Suprapubic skin (tissue), 4 donors: ENCODE data around the gene PHRF1. TPM values are rescaled to one million over a fixed set of nuclear protein-coding genes. Genes with fewer than 3 reads are reported as not detected.

Experiments used
- DNase-seq, 2 donors: peaks; one replicate each; pipeline ENCODE4 v3.0.0-alpha.2; 2019; ENCODE audit warnings: low spot score in 2 of 2
- H3K27ac ChIP-seq: fragments of 200-600 bp; sonication (generic); one replicate; pipeline ENCODE4 v1.5.1; 2019
- H3K27me3 ChIP-seq: fragments of 200-600 bp; sonication (generic); one replicate; pipeline ENCODE4 v1.5.1; 2019
- H3K36me3 ChIP-seq: fragments of 200-600 bp; sonication (generic); one replicate; pipeline ENCODE4 v1.5.1; 2019
- H3K4me1 ChIP-seq: fragments of 200-600 bp; sonication (generic); one replicate; pipeline ENCODE4 v1.5.1; 2019
- H3K4me3 ChIP-seq: fragments of 200-600 bp; sonication (generic); one replicate; pipeline ENCODE4 v1.5.1; 2019; ENCODE audit warnings: mild to moderate bottlenecking
- H3K9me3 ChIP-seq: fragments of 200-600 bp; sonication (generic); one replicate; pipeline ENCODE4 v1.5.1; 2019
- CTCF ChIP-seq, 2 donors: fragments of 200-600 bp in 1 of 2; fragments of 450-650 bp in 1 of 2; sonication (generic) in 1 of 2; IDR thresholded peaks; one replicate each; pipeline ENCODE4 v1.5.1; 2016 to 2019; ENCODE audit warnings: antibody characterized with exemption in 2 of 2, mild to moderate bottlenecking in 1 of 2, moderate library complexity in 1 of 2
- EP300 ChIP-seq: sonication (generic); formaldehyde crosslinking; IDR thresholded peaks from one replicate; pipeline ENCODE4 v1.6.1; 2017; ENCODE audit warnings: antibody characterized with exemption
- POLR2A ChIP-seq, 2 donors: fragments of 450-650 bp; IDR thresholded peaks; one replicate each; pipeline ENCODE4 v1.6.1; 2017; ENCODE audit warnings: antibody characterized with exemption in 2 of 2, mild to moderate bottlenecking in 2 of 2, moderate library complexity in 2 of 2
- POLR2AphosphoS5 ChIP-seq, 3 donors: sonication (generic); formaldehyde crosslinking; IDR thresholded peaks; one replicate each; pipeline ENCODE4 v1.6.1; 2017; ENCODE audit warnings: antibody characterized with exemption in 3 of 3
- WGBS: methylation state at CpG from one replicate; pipeline ENCODE4 v1.1.5; 2018; 5-methylcytosine and 5-hydroxymethylcytosine counted together
- total RNA-seq, 4 donors: library from RNA; depleted of rRNA; stranded (reverse); fragments of >200 nt; gene quantifications; one replicate each; pipeline ENCODE4 v1.1.0, GENCODE V29; 2016

The PHRF1 gene
- total RNA-seq, 4 donors from 2014 or later: 27.9 to 55.6 (median 42.0) TPM

GRCh38 chr11:623999-624704, 47.9 kb downstream of the PHRF1 start:
- no peak overlapping the region for H3K4me3 ChIP-seq
- WGBS: 76% methylated on average over 14 of the region's 25 CpGs
- no peak overlapping the region for H3K27ac ChIP-seq
- H3K4me1 ChIP-seq: peaks cover 9% of the 10 kb centered on the region
- peaks cover 35% of the 10 kb centered on the region for H3K27me3 ChIP-seq
- no peaks in the 10 kb centered on the region for H3K9me3 ChIP-seq
- no peak for DNase-seq
- no peak for TF ChIP-seq CTCF (IDR thresholded peaks at IDR 0.05)
- TF ChIP-seq POLR2AphosphoS5 (IDR thresholded peaks at IDR 0.05): no peak
- no peak for TF ChIP-seq POLR2A (IDR thresholded peaks at IDR 0.05)
- TF ChIP-seq EP300: no peak
- no peaks in the 10 kb centered on the region for H3K36me3 ChIP-seq

GRCh38 chr11:624705-625635, 48.7 kb downstream of the PHRF1 start, which contains the start of gene CDHR5:
TSS of gene CDHR5 (minus strand) at chr11:624955. CDS start at chr11:624902, 53 bp downstream.
- TF ChIP-seq EP300 (no peak), CTCF (IDR thresholded peaks at IDR 0.05) (no peak), POLR2A (IDR thresholded peaks at IDR 0.05) (no peak), POLR2AphosphoS5 (IDR thresholded peaks at IDR 0.05) (no peak)
- Histone ChIP-seq H3K27me3 (peaks cover 35% of the 10 kb centered on the region), H3K36me3 (no peaks in the 10 kb centered on the region), H3K4me1 (peaks cover 9% of the 10 kb centered on the region), H3K9me3 (no peaks in the 10 kb centered on the region), H3K27ac (no peak within 1 kb of the TSS), H3K4me3 (no peak within 1 kb of the TSS)
- DNase-seq: no peak
- 79% methylated on average over 20 of the region's 33 CpGs for WGBS

GRCh38 chr11:625636-626268, 49.5 kb downstream of the PHRF1 start:
- Histone ChIP-seq H3K27ac (no peak overlapping the region), H3K9me3 (no peaks in the 10 kb centered on the region), H3K4me1 (peaks cover 9% of the 10 kb centered on the region), H3K27me3 (peaks cover 35% of the 10 kb centered on the region), H3K4me3 (no peak overlapping the region), H3K36me3 (no peaks in the 10 kb centered on the region)
- WGBS: 74% methylated on average over 10 of the region's 22 CpGs
- TF ChIP-seq POLR2AphosphoS5 (IDR thresholded peaks at IDR 0.05) (no peak), POLR2A (IDR thresholded peaks at IDR 0.05) (no peak), EP300 (no peak), CTCF (IDR thresholded peaks at IDR 0.05) (no peak)
- no peak for DNase-seq

GRCh38 chr11:626475-627307, 50.4 kb downstream of the PHRF1 start, which contains the start of gene SCT:
TSS of gene SCT (minus strand) at chr11:627181. CDS start at chr11:627143, 38 bp downstream.
- no peak for DNase-seq
- H3K4me1 ChIP-seq: peaks cover 9% of the 10 kb centered on the region
- TF ChIP-seq CTCF (IDR thresholded peaks at IDR 0.05): no peak
- H3K9me3 ChIP-seq: no peaks in the 10 kb centered on the region
- WGBS: 80% methylated on average over 2 of the region's 72 CpGs
- H3K36me3 ChIP-seq: no peaks in the 10 kb centered on the region
- H3K4me3 ChIP-seq: no peak within 1 kb of the TSS
- H3K27me3 ChIP-seq: peaks cover 35% of the 10 kb centered on the region
- H3K27ac ChIP-seq: no peak within 1 kb of the TSS
